ENCODE data around the gene TRERF1.

The TRERF1 gene

DNA sequence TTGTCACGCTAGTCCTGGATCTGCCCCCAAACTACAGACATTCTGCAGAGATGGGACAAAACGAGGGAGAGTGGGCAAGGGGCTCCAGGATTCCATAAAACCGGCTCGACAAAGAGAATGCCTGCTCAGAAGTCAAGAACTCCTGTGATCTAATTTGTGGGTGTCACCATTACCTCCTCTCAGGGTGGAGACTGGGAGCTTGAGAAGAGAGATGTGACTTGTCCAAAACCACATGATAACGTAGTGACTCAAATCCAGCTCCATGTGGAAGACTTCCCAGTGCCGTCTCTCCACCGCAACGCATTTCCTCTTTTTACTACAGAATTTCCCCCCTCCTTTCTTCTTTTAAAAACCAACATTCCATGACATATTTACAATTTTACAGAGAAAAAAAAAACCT lies 44.3 kb downstream of the TRERF1 start:
- Histone ChIP-seq H3K9ac (ENCODE audit: low read length) (no peak overlapping the region), H3K27me3 (ENCODE audit: low read length) (no peaks in the 10 kb centered on the region), H2AFZ (ENCODE audit: low read depth, low read length, severe bottlenecking) (no peak overlapping the region), H3K9me3 (ENCODE audit: insufficient read depth, low read length) (no peaks in the 10 kb centered on the region), H3K36me3 (ENCODE audit: low read length) (no peaks in the 10 kb centered on the region), H3K9me2 (replicated peaks; ENCODE audit: insufficient read depth, low read length) (no peaks in the 10 kb centered on the region), H3K27ac (ENCODE audit: low read depth, low read length) (no peak overlapping the region), H3K4me2 (ENCODE audit: low read depth, low read length, poor library complexity, severe bottlenecking) (no peak overlapping the region), H3K4me3 (ENCODE audit: insufficient read depth, low read length, poor library complexity, severe bottlenecking) (no peak overlapping the region), H3F3A (ENCODE audit: insufficient read depth) (no peaks in the 10 kb centered on the region), H3K79me2 (ENCODE audit: insufficient read depth, low read length) (no peaks in the 10 kb centered on the region), H4K20me1 (ENCODE audit: low read depth, low read length) (no peaks in the 10 kb centered on the region)
- TF ChIP-seq, protein P1, sequence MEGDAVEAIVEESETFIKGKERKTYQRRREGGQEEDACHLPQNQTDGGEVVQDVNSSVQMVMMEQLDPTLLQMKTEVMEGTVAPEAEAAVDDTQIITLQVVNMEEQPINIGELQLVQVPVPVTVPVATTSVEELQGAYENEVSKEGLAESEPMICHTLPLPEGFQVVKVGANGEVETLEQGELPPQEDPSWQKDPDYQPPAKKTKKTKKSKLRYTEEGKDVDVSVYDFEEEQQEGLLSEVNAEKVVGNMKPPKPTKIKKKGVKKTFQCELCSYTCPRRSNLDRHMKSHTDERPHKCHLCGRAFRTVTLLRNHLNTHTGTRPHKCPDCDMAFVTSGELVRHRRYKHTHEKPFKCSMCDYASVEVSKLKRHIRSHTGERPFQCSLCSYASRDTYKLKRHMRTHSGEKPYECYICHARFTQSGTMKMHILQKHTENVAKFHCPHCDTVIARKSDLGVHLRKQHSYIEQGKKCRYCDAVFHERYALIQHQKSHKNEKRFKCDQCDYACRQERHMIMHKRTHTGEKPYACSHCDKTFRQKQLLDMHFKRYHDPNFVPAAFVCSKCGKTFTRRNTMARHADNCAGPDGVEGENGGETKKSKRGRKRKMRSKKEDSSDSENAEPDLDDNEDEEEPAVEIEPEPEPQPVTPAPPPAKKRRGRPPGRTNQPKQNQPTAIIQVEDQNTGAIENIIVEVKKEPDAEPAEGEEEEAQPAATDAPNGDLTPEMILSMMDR (IDR thresholded peaks at IDR 0.05; ENCODE audit: insufficient read depth, low read length, poor library complexity, severe bottlenecking), result no peak
- no peak for TF ChIP-seq EZH2phosphoT487 (conservative IDR thresholded peaks at IDR 0.05; ENCODE audit: low read length)

- H3K9me3 ChIP-seq (ENCODE audit: insufficient read depth, low read length), result no peaks in the 10 kb centered on the region
- H3K36me3 ChIP-seq (ENCODE audit: low read length), result no peaks in the 10 kb centered on the region
- H3K4me3 ChIP-seq (ENCODE audit: insufficient read depth, low read length, poor library complexity, severe bottlenecking), result no peak overlapping the region
- H3F3A ChIP-seq (ENCODE audit: insufficient read depth), result no peaks in the 10 kb centered on the region
- no peak overlapping the region for H3K4me2 ChIP-seq (ENCODE audit: low read depth, low read length, poor library complexity, severe bottlenecking)
- no peaks in the 10 kb centered on the region for H3K79me2 ChIP-seq (ENCODE audit: insufficient read depth, low read length)
- H3K9ac ChIP-seq (ENCODE audit: low read length), result no peak overlapping the region
- H4K20me1 ChIP-seq (ENCODE audit: low read depth, low read length), result no peaks in the 10 kb centered on the region
- no peaks in the 10 kb centered on the region for H3K9me2 ChIP-seq (replicated peaks; ENCODE audit: insufficient read depth, low read length)
- H3K27ac ChIP-seq (ENCODE audit: low read depth, low read length), result no peak overlapping the region
- no peak overlapping the region for H2AFZ ChIP-seq (ENCODE audit: low read depth, low read length, severe bottlenecking)
- no peaks in the 10 kb centered on the region for H3K27me3 ChIP-seq (ENCODE audit: low read length)
- TF ChIP-seq, protein P1 (IDR thresholded peaks at IDR 0.05; ENCODE audit: insufficient read depth, low read length, poor library complexity, severe bottlenecking), result no peak
- TF ChIP-seq EZH2phosphoT487 (conservative IDR thresholded peaks at IDR 0.05; ENCODE audit: low read length), result no peak
These were observed 45.1 kb downstream of the TRERF1 start for GRCh38 chr6:42406306-42407280.

GRCh38 chr6:42405021-42405420 lies 46.7 kb downstream of the TRERF1 start:
- TF ChIP-seq, protein P1 (IDR thresholded peaks at IDR 0.05; ENCODE audit: insufficient read depth, low read length, poor library complexity, severe bottlenecking), result no peak
- TF ChIP-seq EZH2phosphoT487 (conservative IDR thresholded peaks at IDR 0.05; ENCODE audit: low read length), result no peak
- H4K20me1 ChIP-seq (ENCODE audit: low read depth, low read length), result no peaks in the 10 kb centered on the region
- H3K9me2 ChIP-seq (replicated peaks; ENCODE audit: insufficient read depth, low read length), result no peaks in the 10 kb centered on the region
- H3K27me3 ChIP-seq (ENCODE audit: low read length), result no peaks in the 10 kb centered on the region
- H2AFZ ChIP-seq (ENCODE audit: low read depth, low read length, severe bottlenecking), result no peak overlapping the region
- no peaks in the 10 kb centered on the region for H3K36me3 ChIP-seq (ENCODE audit: low read length)
- no peaks in the 10 kb centered on the region for H3K9me3 ChIP-seq (ENCODE audit: insufficient read depth, low read length)
- no peak overlapping the region for H3K9ac ChIP-seq (ENCODE audit: low read length)
- H3K4me2 ChIP-seq (ENCODE audit: low read depth, low read length, poor library complexity, severe bottlenecking), result no peak overlapping the region
- no peaks in the 10 kb centered on the region for H3K79me2 ChIP-seq (ENCODE audit: insufficient read depth, low read length)
- no peaks in the 10 kb centered on the region for H3F3A ChIP-seq (ENCODE audit: insufficient read depth)
- no peak overlapping the region for H3K27ac ChIP-seq (ENCODE audit: low read depth, low read length)
- H3K4me3 ChIP-seq (ENCODE audit: insufficient read depth, low read length, poor library complexity, severe bottlenecking), result no peak overlapping the region
